ENCODE data around the gene COTL1. TPM values are rescaled to one million over a fixed set of nuclear protein-coding genes. Genes with fewer than 3 reads are reported as not detected.

The COTL1 gene
- total RNA-seq, 4 donors from 2014 or later = 29.9 to 84.9 (median 52.6) TPM

- H3K27me3 ChIP-seq = no peaks in the 10 kb centered on the region
- DNase-seq (ENCODE audit: low spot score in 2 of 2) = no peak
Measured at GRCh38 chr16:84565669-84566495, 52.0 kb downstream of the COTL1 start.

GRCh38 chr16:84563786-84564420, 54.0 kb downstream of the COTL1 start:
- H3K36me3 ChIP-seq = peaks cover 0 to 37% (median 7%) of the 10 kb centered on the region in 3 donors
- H3K4me1 ChIP-seq = no peaks in the 10 kb centered on the region
- H3K27ac ChIP-seq = no peak overlapping the region
- no peak for DNase-seq (ENCODE audit: low spot score in 2 of 2)
- 52 to 83% methylated on average over 13 of the region's 13 CpGs for WGBS, 2 donors
- no peak overlapping the region for H3K4me3 ChIP-seq
- no peaks in the 10 kb centered on the region for H3K27me3 ChIP-seq
- no peak for TF ChIP-seq CTCF (IDR thresholded peaks at IDR 0.05)
- no peak for TF ChIP-seq EP300 (IDR thresholded peaks at IDR 0.05)
- no peak for TF ChIP-seq POLR2A (IDR thresholded peaks at IDR 0.05)
- H3K9me3 ChIP-seq = no peaks in the 10 kb centered on the region

More at GRCh38 chr16:84565669-84566495, 52.0 kb downstream of the COTL1 start:
- no peak overlapping the region for H3K27ac ChIP-seq
- WGBS, 2 donors = 84% methylated on average over 22 of the region's 22 CpGs
- no peak overlapping the region for H3K4me3 ChIP-seq
- H3K36me3 ChIP-seq = peaks cover 0 to 39% (median 7%) of the 10 kb centered on the region in 3 donors
- no peaks in the 10 kb centered on the region for H3K4me1 ChIP-seq
- TF ChIP-seq CTCF (IDR thresholded peaks at IDR 0.05) (no peak), EP300 (IDR thresholded peaks at IDR 0.05) (no peak), POLR2A (IDR thresholded peaks at IDR 0.05) (no peak)
- H3K9me3 ChIP-seq = peaks cover 0 to 12% (median 0%) of the 10 kb centered on the region in 4 donors

- DNase-seq (ENCODE audit: low spot score in 2 of 2) = no peak
- no peak overlapping the region for H3K4me3 ChIP-seq
- TF ChIP-seq CTCF (IDR thresholded peaks at IDR 0.05) = no peak
- no peak for TF ChIP-seq EP300 (IDR thresholded peaks at IDR 0.05)
- TF ChIP-seq POLR2A (IDR thresholded peaks at IDR 0.05) = no peak
- H3K4me1 ChIP-seq = no peaks in the 10 kb centered on the region
- H3K27me3 ChIP-seq = no peaks in the 10 kb centered on the region
- H3K27ac ChIP-seq = no peak overlapping the region
- no peaks in the 10 kb centered on the region for H3K9me3 ChIP-seq
- peaks cover 0 to 37% (median 7%) of the 10 kb centered on the region in 3 donors for H3K36me3 ChIP-seq
- 73 to 87% methylated on average over 7 of the region's 7 CpGs for WGBS, 2 donors
Measured at GRCh38 chr16:84563064-84563715, 54.7 kb downstream of the COTL1 start.

- 75 to 77% methylated on average over 16 of the region's 16 CpGs for WGBS, 2 donors
- no peak overlapping the region for H3K4me3 ChIP-seq
- H3K27me3 ChIP-seq = no peaks in the 10 kb centered on the region
- H3K4me1 ChIP-seq = no peaks in the 10 kb centered on the region
- no peak for TF ChIP-seq POLR2A (IDR thresholded peaks at IDR 0.05)
- no peak for TF ChIP-seq CTCF (IDR thresholded peaks at IDR 0.05)
- TF ChIP-seq EP300 (IDR thresholded peaks at IDR 0.05) = no peak
- DNase-seq (ENCODE audit: low spot score in 2 of 2) = no peak
- H3K27ac ChIP-seq = no peak overlapping the region
- no peaks in the 10 kb centered on the region for H3K9me3 ChIP-seq
- H3K36me3 ChIP-seq = peaks cover 0 to 37% (median 7%) of the 10 kb centered on the region in 3 donors
Measured at GRCh38 chr16:84562174-84562815, 55.6 kb downstream of the COTL1 start.
